HG02588 (cell line): ENCODE results near the gene MAEA.

ENCODE experiments used
- ATAC-seq: cut with Tn5 transposase; IDR thresholded peaks from one replicate; pipeline ENCODE4 v1.9.1; 2021; ENCODE audit warnings: mild to moderate bottlenecking, moderate library complexity; ENCODE audit not compliant: unreplicated experiment

MAEA gene

GRCh38 chr4:1349359-1350168, 59.9 kb downstream of the MAEA start:
- ATAC-seq, result no peak

GRCh38 chr4:1350169-1350520, 60.5 kb downstream of the MAEA start:
- ATAC-seq, result no peak

GRCh38 chr4:1351854-1352566, 62.3 kb downstream of the MAEA start:
- ATAC-seq, result no peak

- no peak for ATAC-seq
Observed at GRCh38 chr4:1352567-1352900, 62.8 kb downstream of the MAEA start.

- ATAC-seq, result no peak
Observed at GRCh38 chr4:1353186-1354055, 63.7 kb downstream of the MAEA start.

GRCh38 chr4:1354136-1354982, 64.7 kb downstream of the MAEA start:
- ATAC-seq, result no peak

GRCh38 chr4:1354983-1355275, 65.2 kb downstream of the MAEA start:
- no peak for ATAC-seq

- no peak for ATAC-seq
Observed at GRCh38 chr4:1355378-1355777, 65.7 kb downstream of the MAEA start.

GRCh38 chr4:1356181-1356998, 66.7 kb downstream of the MAEA start:
- ATAC-seq, result no peak

- no peak for ATAC-seq
Observed at GRCh38 chr4:1357356-1358248, 67.9 kb downstream of the MAEA start.

GRCh38 chr4:1358421-1359143, 68.9 kb downstream of the MAEA start:
- ATAC-seq, result no peak

GRCh38 chr4:1359144-1359501, 69.4 kb downstream of the MAEA start:
- ATAC-seq, result no peak

- no peak for ATAC-seq
Observed at GRCh38 chr4:1359976-1360375, 70.3 kb downstream of the MAEA start.

- no peak for ATAC-seq
Observed at GRCh38 chr4:1360423-1361283, 71.0 kb downstream of the MAEA start.

- no peak for ATAC-seq
Observed at GRCh38 chr4:1361431-1361830, 71.7 kb downstream of the MAEA start.

GRCh38 chr4:1362046-1362445, 72.4 kb downstream of the MAEA start:
- no peak for ATAC-seq

GRCh38 chr4:1362521-1362920, 72.8 kb downstream of the MAEA start:
- ATAC-seq, result no peak

- no peak for ATAC-seq
Observed at GRCh38 chr4:1363513-1363912, 73.8 kb downstream of the MAEA start.
